ENCODE results near the gene ZNF23.

The ZNF23 gene

GRCh38 chr16:71480956-71481355, 18.9 kb upstream of the ZNF23 start:
- Mint-ChIP-seq H3K36me3 (ENCODE audit: low read depth) (peaks cover 12% of the 10 kb centered on the region), H3K27me3 (no peaks in the 10 kb centered on the region), H3K9me3 (no peaks in the 10 kb centered on the region), H3K4me1 (ENCODE audit: low read depth) (peaks cover 15% of the 10 kb centered on the region), H3K4me3 (no peak overlapping the region), H3K27ac (no peak overlapping the region)

GRCh38 chr16:71479420-71479819, 17.4 kb upstream of the ZNF23 start:
- Mint-ChIP-seq H3K27ac (no peak overlapping the region), H3K27me3 (no peaks in the 10 kb centered on the region), H3K4me3 (no peak overlapping the region), H3K4me1 (ENCODE audit: low read depth) (peaks cover 9% of the 10 kb centered on the region), H3K9me3 (no peaks in the 10 kb centered on the region), H3K36me3 (ENCODE audit: low read depth) (peaks cover 17% of the 10 kb centered on the region)

DNA sequence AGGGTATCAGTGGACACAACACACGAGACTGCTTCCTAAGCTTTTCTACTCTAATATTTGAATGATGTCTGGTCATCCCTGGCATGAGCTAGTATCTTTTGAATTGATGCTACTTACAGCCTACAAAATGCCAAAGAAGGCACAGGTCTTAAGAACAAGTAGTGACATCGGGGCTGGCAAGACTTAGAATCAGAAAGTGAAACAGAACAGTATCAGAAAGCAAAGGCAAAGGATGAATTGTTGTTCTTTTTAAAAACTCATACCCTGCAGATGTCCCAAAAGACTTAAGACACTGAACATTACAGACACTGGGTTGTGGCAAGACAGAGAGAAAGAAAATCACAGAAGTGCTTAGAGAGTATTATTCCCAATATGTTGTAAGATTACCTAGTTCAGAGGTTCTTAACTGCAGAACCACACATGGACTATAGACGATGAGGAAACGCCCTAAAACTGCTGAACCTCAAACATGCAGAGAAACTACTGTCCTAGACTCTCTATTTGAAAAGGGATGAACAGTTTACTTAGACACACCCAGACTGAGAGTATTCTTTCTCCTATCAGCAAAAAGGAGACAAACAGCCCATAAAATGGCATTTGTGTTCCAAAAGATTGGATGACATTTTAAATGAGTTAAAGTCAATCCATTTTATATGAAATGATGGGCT, 14.5 kb upstream of the ZNF23 start:
- Mint-ChIP-seq H3K27ac (no peak overlapping the region), H3K9me3 (no peaks in the 10 kb centered on the region), H3K36me3 (ENCODE audit: low read depth) (peaks cover 17% of the 10 kb centered on the region), H3K4me3 (no peak overlapping the region), H3K27me3 (no peaks in the 10 kb centered on the region), H3K4me1 (ENCODE audit: low read depth) (no peaks in the 10 kb centered on the region)

DNA sequence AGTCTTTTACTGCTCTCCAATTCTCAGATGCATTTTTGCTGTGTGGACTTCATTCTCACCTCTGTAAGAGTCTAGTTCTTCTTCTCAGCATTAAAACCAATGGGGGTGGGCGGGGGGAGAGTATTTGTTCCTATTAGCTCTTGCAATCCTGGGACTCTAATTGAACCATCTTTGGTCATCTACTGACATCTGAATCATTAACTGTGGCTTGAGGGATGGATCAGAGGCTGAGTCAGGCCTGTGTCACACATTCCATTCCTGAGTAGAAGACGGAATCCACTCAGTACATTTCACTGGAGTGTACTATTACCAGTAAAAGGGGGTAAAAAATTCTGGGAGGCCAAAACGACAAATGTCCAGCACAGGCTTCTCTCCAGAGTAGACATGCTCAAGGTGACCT, 12.8 kb upstream of the ZNF23 start:
- Mint-ChIP-seq H3K4me1 (ENCODE audit: low read depth) (no peaks in the 10 kb centered on the region), H3K27me3 (no peaks in the 10 kb centered on the region), H3K4me3 (no peak overlapping the region), H3K9me3 (no peaks in the 10 kb centered on the region), H3K27ac (no peak overlapping the region), H3K36me3 (ENCODE audit: low read depth) (peaks cover 17% of the 10 kb centered on the region)

GRCh38 chr16:71473891-71474290, 11.8 kb upstream of the ZNF23 start:
- H3K27me3 Mint-ChIP-seq = no peaks in the 10 kb centered on the region
- H3K4me3 Mint-ChIP-seq = no peak overlapping the region
- H3K27ac Mint-ChIP-seq = no peak overlapping the region
- H3K4me1 Mint-ChIP-seq (ENCODE audit: low read depth) = no peaks in the 10 kb centered on the region
- peaks cover 22% of the 10 kb centered on the region for H3K36me3 Mint-ChIP-seq (ENCODE audit: low read depth)
- H3K9me3 Mint-ChIP-seq = no peaks in the 10 kb centered on the region

- Mint-ChIP-seq H3K27ac (no peak overlapping the region), H3K36me3 (ENCODE audit: low read depth) (peaks cover 18% of the 10 kb centered on the region), H3K4me3 (no peak overlapping the region), H3K4me1 (ENCODE audit: low read depth) (no peaks in the 10 kb centered on the region), H3K27me3 (no peaks in the 10 kb centered on the region), H3K9me3 (no peaks in the 10 kb centered on the region)
Measured at GRCh38 chr16:71472931-71473330, 10.9 kb upstream of the ZNF23 start.

GRCh38 chr16:71472051-71472450, 10.0 kb upstream of the ZNF23 start:
- peaks cover 11% of the 10 kb centered on the region for H3K36me3 Mint-ChIP-seq (ENCODE audit: low read depth)
- no peak overlapping the region for H3K27ac Mint-ChIP-seq
- no peak overlapping the region for H3K4me3 Mint-ChIP-seq
- H3K9me3 Mint-ChIP-seq = no peaks in the 10 kb centered on the region
- no peaks in the 10 kb centered on the region for H3K4me1 Mint-ChIP-seq (ENCODE audit: low read depth)
- no peaks in the 10 kb centered on the region for H3K27me3 Mint-ChIP-seq

DNA sequence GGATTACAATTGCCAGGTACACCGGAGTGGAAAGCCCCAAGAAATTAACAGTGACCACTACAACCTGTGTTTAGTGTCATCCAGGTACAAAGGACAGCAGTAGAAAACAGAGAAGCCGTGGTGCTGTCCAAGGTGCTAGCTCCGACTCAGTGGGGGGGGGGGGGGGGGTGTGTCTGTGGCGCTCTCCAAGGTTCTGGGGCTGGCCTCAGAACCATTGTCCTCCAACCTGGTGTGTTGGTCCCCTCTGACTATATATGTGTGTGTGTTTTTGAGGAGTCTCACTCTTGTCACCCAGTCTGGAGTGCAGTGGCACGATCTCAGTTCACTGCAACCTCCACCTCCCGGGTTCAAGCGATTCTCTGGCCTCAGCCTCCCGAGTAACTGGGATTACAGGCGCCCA, 5.8 kb upstream of the ZNF23 start:
- Mint-ChIP-seq H3K36me3 (ENCODE audit: low read depth) (peaks cover 6% of the 10 kb centered on the region), H3K4me3 (no peak overlapping the region), H3K27ac (no peak overlapping the region), H3K9me3 (no peaks in the 10 kb centered on the region), H3K27me3 (no peaks in the 10 kb centered on the region), H3K4me1 (ENCODE audit: low read depth) (peaks cover 6% of the 10 kb centered on the region)

DNA sequence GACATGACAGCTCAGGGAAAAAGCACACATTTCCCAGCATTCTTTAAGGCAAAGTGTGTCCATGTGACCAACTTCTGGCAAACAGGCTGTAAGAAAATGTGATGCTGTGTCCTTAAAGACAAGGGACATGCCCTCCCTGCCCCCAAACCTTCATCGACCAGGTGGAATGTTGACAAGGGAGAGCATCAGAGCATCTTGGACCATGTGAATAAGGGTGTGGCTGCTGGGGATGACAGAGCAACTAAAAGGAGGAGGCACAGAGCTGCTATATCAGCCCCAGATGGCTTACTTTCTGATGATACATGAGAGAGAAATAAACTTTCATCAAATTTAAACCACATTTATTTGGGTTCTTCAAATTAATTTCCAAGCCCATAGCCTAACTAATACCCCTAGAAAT, 2.2 kb upstream of the ZNF23 start:
- Mint-ChIP-seq H3K4me3 (no peak overlapping the region), H3K27ac (no peak overlapping the region), H3K36me3 (ENCODE audit: low read depth) (peaks cover 3% of the 10 kb centered on the region), H3K9me3 (no peaks in the 10 kb centered on the region), H3K4me1 (ENCODE audit: low read depth) (peaks cover 29% of the 10 kb centered on the region), H3K27me3 (no peaks in the 10 kb centered on the region)

DNA sequence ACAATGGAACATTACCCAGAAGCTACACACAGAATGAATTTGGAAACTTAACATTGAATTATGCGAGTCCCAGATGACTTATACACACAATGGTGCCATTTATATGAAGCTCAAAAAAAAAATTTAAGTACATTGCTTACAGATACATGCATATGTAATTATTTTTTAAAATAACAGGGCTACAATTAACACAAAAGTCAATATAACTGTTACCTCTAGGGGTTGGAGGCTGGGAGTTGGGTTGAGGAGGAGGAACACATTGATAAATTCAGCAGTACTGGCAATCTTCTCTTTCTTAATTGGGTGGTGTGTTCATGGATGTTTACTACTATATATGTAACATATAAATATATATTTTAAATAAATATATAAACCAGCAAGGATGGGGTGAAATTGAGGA, 1.1 kb downstream of the ZNF23 start:
- peaks cover 29% of the 10 kb centered on the region for H3K4me1 Mint-ChIP-seq (ENCODE audit: low read depth)
- H3K4me3 Mint-ChIP-seq = peak overlapping the region; percentile 97
- peaks cover 8% of the 10 kb centered on the region for H3K36me3 Mint-ChIP-seq (ENCODE audit: low read depth)
- H3K27me3 Mint-ChIP-seq = no peaks in the 10 kb centered on the region
- no peaks in the 10 kb centered on the region for H3K9me3 Mint-ChIP-seq
- H3K27ac Mint-ChIP-seq = no peak overlapping the region

DNA sequence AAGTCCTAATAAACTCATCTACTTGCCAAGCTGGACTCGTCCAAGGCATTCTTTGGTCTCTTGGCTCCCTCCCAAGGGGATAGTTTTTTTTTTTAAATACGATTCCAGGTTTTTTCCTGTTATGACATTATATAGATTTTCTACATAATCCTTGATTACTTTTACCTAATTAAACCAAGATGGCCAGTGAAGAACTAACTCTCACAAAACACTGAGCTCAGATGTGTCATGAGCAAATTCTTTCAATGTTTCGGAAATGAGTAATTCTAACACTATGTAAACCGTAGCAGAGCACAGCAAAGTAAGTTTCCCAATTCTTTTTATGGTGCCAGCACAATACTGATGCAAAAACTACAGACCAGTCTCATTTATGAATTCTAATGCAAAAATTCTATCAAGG, 1.8 kb downstream of the ZNF23 start:
- peak overlapping the region; percentile 97 for H3K4me3 Mint-ChIP-seq
- H3K4me1 Mint-ChIP-seq (ENCODE audit: low read depth) = peaks cover 29% of the 10 kb centered on the region
- H3K27ac Mint-ChIP-seq = no peak overlapping the region
- no peaks in the 10 kb centered on the region for H3K9me3 Mint-ChIP-seq
- H3K36me3 Mint-ChIP-seq (ENCODE audit: low read depth) = peaks cover 13% of the 10 kb centered on the region
- H3K27me3 Mint-ChIP-seq = no peaks in the 10 kb centered on the region

- peaks cover 20% of the 10 kb centered on the region for H3K36me3 Mint-ChIP-seq (ENCODE audit: low read depth)
- no peak overlapping the region for H3K4me3 Mint-ChIP-seq
- H3K27ac Mint-ChIP-seq = no peak overlapping the region
- H3K27me3 Mint-ChIP-seq = no peaks in the 10 kb centered on the region
- H3K9me3 Mint-ChIP-seq = no peaks in the 10 kb centered on the region
- peaks cover 29% of the 10 kb centered on the region for H3K4me1 Mint-ChIP-seq (ENCODE audit: low read depth)
Measured at GRCh38 chr16:71459510-71459909, 2.5 kb downstream of the ZNF23 start.

DNA sequence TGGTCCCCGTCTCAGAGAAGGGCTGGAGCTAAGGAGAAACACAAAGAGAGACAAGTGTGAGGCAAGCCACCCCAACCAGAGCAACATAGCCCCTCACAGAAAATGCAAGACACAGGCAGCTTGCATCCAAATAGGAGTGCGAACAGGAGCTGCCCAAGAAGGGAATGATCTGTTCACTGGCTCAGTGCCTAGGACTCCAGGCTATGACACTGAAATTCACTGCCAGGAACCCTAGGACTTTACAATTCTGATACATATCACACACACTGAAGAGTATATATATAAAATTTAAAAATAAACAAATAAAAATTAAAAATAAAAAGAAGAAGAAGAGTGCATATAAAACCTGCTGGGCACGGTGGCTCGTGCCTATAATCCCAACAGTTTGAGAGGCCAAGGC, 5.2 kb downstream of the ZNF23 start:
- H3K9me3 Mint-ChIP-seq = peaks cover 4% of the 10 kb centered on the region
- no peak overlapping the region for H3K4me3 Mint-ChIP-seq
- peaks cover 47% of the 10 kb centered on the region for H3K36me3 Mint-ChIP-seq (ENCODE audit: low read depth)
- peaks cover 15% of the 10 kb centered on the region for H3K4me1 Mint-ChIP-seq (ENCODE audit: low read depth)
- H3K27ac Mint-ChIP-seq = no peak overlapping the region
- H3K27me3 Mint-ChIP-seq = no peaks in the 10 kb centered on the region

DNA sequence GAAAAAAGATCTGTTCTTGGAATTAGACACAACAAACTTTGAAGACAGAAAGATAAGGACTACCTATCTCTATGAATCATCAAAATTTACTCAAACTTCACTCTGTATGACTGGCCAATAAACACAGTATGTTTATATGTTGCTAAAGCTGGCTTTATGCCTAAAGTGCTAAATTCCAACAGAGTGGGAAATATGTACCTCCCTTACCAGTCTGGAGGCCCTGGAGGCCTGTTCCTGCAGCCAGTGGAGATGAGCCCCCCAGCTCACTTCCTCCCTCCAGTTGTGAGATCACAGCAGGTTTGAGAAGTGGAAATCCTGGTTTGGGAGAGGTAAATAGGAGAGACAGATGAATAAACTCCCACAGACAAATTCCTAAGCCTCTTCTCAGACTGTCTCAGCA, 9.0 kb downstream of the ZNF23 start:
- Mint-ChIP-seq H3K9me3 (peaks cover 31% of the 10 kb centered on the region), H3K36me3 (ENCODE audit: low read depth) (peaks cover 85% of the 10 kb centered on the region)

DNA sequence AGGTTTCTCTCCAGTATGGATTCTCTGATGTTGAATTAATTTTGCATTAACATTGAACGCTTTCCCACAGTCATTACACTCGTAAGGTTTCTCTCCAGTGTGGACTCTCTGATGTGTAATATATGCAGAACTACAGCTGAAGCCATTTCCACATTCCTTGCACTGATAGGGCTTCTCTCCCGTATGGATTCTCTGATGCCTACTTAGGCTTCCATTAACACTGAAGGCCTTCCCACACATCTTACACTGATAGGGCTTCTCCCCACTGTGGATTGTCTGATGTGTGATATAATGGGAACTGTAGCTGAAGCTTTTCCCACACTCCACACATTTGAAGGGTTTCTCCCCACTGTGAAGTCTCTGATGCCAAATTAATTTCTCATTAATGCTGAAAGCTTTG, 13.0 kb downstream of the ZNF23 start:
- no peaks in the 10 kb centered on the region for H3K4me1 Mint-ChIP-seq (ENCODE audit: low read depth)
- no peak overlapping the region for H3K4me3 Mint-ChIP-seq
- H3K27ac Mint-ChIP-seq = no peak overlapping the region
- peaks cover 76% of the 10 kb centered on the region for H3K36me3 Mint-ChIP-seq (ENCODE audit: low read depth)
- no peaks in the 10 kb centered on the region for H3K27me3 Mint-ChIP-seq
- H3K9me3 Mint-ChIP-seq = peaks cover 50% of the 10 kb centered on the region

More for the DNA sequence above, 9.0 kb downstream of the ZNF23 start:
- H3K27me3 Mint-ChIP-seq = no peaks in the 10 kb centered on the region
- no peaks in the 10 kb centered on the region for H3K4me1 Mint-ChIP-seq (ENCODE audit: low read depth)
- no peak overlapping the region for H3K27ac Mint-ChIP-seq
- no peak overlapping the region for H3K4me3 Mint-ChIP-seq

- Mint-ChIP-seq H3K4me1 (ENCODE audit: low read depth) (no peaks in the 10 kb centered on the region), H3K27ac (no peak overlapping the region), H3K27me3 (no peaks in the 10 kb centered on the region), H3K9me3 (peaks cover 54% of the 10 kb centered on the region), H3K4me3 (no peak overlapping the region), H3K36me3 (ENCODE audit: low read depth) (peaks cover 70% of the 10 kb centered on the region)
Measured at GRCh38 chr16:71448274-71448866, 13.7 kb downstream of the ZNF23 start.
